Progenitor cell of endocrine pancreas (in vitro differentiated cells): ENCODE results near the gene TAX1BP1. TPM values are rescaled to one million over a fixed set of nuclear protein-coding genes. Genes with fewer than 3 reads are reported as not detected.

ENCODE experiments used
- DNase-seq: peaks from one replicate; pipeline ENCODE4 v3.0.0; 2021; ENCODE audit warnings: low spot score; ENCODE audit not compliant: unreplicated experiment
- H3K27ac Mint-ChIP-seq: 2 replicates; pipeline ENCODE4 v1.8.0; 2021; ENCODE audit warnings: mild to moderate bottlenecking, moderate library complexity, mixed read lengths
- H3K27me3 Mint-ChIP-seq: 2 replicates; pipeline ENCODE4 v1.8.0; 2021; ENCODE audit warnings: mixed read lengths
- H3K36me3 Mint-ChIP-seq: 2 replicates; pipeline ENCODE4 v1.8.0; 2022; ENCODE audit warnings: mixed read lengths; ENCODE audit not compliant: insufficient read depth
- H3K4me1 Mint-ChIP-seq: 2 replicates; pipeline ENCODE4 v1.8.0; 2021; ENCODE audit warnings: low read depth, mixed read lengths
- H3K4me3 Mint-ChIP-seq: 2 replicates; pipeline ENCODE4 v1.8.0; 2021; ENCODE audit warnings: low read depth, mild to moderate bottlenecking, moderate library complexity, mixed read lengths
- H3K9me3 Mint-ChIP-seq: 2 replicates; pipeline ENCODE4 v1.8.0; 2021; ENCODE audit warnings: low read depth, mixed read lengths
- CTCF ChIP-seq: fragments of 200-600 bp; sonication (generic); IDR thresholded peaks from one replicate; pipeline ENCODE4 v1.5.0; 2021; ENCODE audit warnings: antibody characterized with exemption, mild to moderate bottlenecking; ENCODE audit not compliant: unreplicated experiment
- total RNA-seq: library from RNA; stranded (reverse); gene quantifications from 2 replicates; pipeline ENCODE4 v1.2.1, GENCODE V29; 2021

Gene TAX1BP1
- total RNA-seq, 1 donor from 2014 or later = 101 TPM

GRCh38 chr7:27802999-27803398, 63.0 kb downstream of the TAX1BP1 start:
- DNase-seq = no peak
- H3K27ac Mint-ChIP-seq = no peak overlapping the region
- no peak overlapping the region for H3K4me3 Mint-ChIP-seq
- peaks cover 5% of the 10 kb centered on the region for H3K36me3 Mint-ChIP-seq
- TF ChIP-seq CTCF = no peak
- H3K27me3 Mint-ChIP-seq = no peaks in the 10 kb centered on the region
- no peaks in the 10 kb centered on the region for H3K4me1 Mint-ChIP-seq
- H3K9me3 Mint-ChIP-seq = no peaks in the 10 kb centered on the region

GRCh38 chr7:27804139-27804538, 64.2 kb downstream of the TAX1BP1 start:
- no peaks in the 10 kb centered on the region for H3K4me1 Mint-ChIP-seq
- no peaks in the 10 kb centered on the region for H3K27me3 Mint-ChIP-seq
- no peak for DNase-seq
- H3K9me3 Mint-ChIP-seq = no peaks in the 10 kb centered on the region
- no peak overlapping the region for H3K4me3 Mint-ChIP-seq
- H3K27ac Mint-ChIP-seq = no peak overlapping the region
- peaks cover 2% of the 10 kb centered on the region for H3K36me3 Mint-ChIP-seq
- TF ChIP-seq CTCF = no peak

GRCh38 chr7:27808626-27809025, 68.7 kb downstream of the TAX1BP1 start:
- Mint-ChIP-seq H3K36me3 (peaks cover 11% of the 10 kb centered on the region), H3K4me1 (no peaks in the 10 kb centered on the region), H3K4me3 (no peak overlapping the region), H3K27ac (no peak overlapping the region), H3K27me3 (no peaks in the 10 kb centered on the region), H3K9me3 (no peaks in the 10 kb centered on the region)
- DNase-seq = no peak
- no peak for TF ChIP-seq CTCF

- Mint-ChIP-seq H3K4me1 (no peaks in the 10 kb centered on the region), H3K4me3 (no peak overlapping the region), H3K27ac (no peak overlapping the region), H3K27me3 (no peaks in the 10 kb centered on the region), H3K36me3 (peaks cover 19% of the 10 kb centered on the region), H3K9me3 (no peaks in the 10 kb centered on the region)
- TF ChIP-seq CTCF = no peak
- DNase-seq = no peak
These were observed 70.2 kb downstream of the TAX1BP1 start for GRCh38 chr7:27810186-27810585.

GRCh38 chr7:27812706-27813105, 72.7 kb downstream of the TAX1BP1 start:
- Mint-ChIP-seq H3K36me3 (peaks cover 26% of the 10 kb centered on the region), H3K27me3 (no peaks in the 10 kb centered on the region), H3K9me3 (no peaks in the 10 kb centered on the region), H3K27ac (no peak overlapping the region), H3K4me3 (no peak overlapping the region), H3K4me1 (no peaks in the 10 kb centered on the region)
- no peak for DNase-seq
- no peak for TF ChIP-seq CTCF
